ENCODE data around the gene MARK2.

The MARK2 gene

DNA sequence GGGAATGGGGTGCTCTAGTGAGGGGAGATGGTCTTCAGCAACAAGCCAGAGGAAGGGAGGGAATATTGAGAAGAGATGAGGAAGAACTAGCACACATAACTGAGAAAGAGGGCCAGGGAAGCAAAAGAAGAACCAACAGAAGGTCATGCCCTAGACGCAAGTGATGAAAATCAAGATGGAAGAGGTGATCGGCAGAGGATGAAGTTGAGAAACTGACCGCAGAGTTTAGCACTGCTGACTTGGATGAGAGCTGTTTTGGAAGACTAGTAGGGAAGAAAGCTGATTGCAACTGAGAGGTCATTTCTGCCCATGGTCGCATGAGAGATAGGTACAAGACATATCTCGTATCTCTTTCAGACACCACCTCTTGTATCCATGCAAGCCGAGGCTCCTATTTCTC lies 22.7 kb upstream of the MARK2 start:
- Mint-ChIP-seq H3K9me3 (no peaks in the 10 kb centered on the region), H3K4me3 (no peak overlapping the region), H3K36me3 (peaks cover 33 to 41% of the 10 kb centered on the region in 2 donors), H3K27ac (no peak overlapping the region), H3K4me1 (peaks cover 15 to 30% of the 10 kb centered on the region in 2 donors), H3K27me3 (no peaks in the 10 kb centered on the region)
- DNase-seq = no peak
- ATAC-seq (replicated peaks) = no peak

DNA sequence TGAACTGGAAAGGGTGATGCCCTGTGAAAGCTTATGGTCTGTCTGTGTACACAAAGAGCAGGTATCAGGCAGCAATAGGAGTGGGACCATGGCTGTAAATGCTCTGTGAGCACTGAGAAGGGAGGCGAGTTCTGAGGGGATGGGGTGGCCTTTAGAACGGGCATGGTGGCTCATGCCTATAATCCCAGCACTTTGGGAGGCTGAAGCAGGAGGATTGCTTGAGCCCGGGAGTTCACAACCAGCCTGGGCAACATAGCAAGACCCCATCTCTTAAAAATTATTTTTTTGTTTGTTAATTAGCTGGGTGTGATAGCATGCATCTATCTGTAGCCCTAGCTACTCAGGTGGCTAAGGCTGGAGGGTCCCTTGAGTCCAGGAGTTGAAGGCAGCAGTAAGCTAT lies 22.2 kb upstream of the MARK2 start:
- no peak for DNase-seq
- H3K4me1 Mint-ChIP-seq = peaks cover 15 to 30% of the 10 kb centered on the region in 2 donors
- H3K36me3 Mint-ChIP-seq = peaks cover 37 to 43% of the 10 kb centered on the region in 2 donors
- ATAC-seq (replicated peaks) = no peak
- no peak overlapping the region for H3K4me3 Mint-ChIP-seq
- no peaks in the 10 kb centered on the region for H3K9me3 Mint-ChIP-seq
- no peak overlapping the region for H3K27ac Mint-ChIP-seq
- H3K27me3 Mint-ChIP-seq = no peaks in the 10 kb centered on the region

DNA sequence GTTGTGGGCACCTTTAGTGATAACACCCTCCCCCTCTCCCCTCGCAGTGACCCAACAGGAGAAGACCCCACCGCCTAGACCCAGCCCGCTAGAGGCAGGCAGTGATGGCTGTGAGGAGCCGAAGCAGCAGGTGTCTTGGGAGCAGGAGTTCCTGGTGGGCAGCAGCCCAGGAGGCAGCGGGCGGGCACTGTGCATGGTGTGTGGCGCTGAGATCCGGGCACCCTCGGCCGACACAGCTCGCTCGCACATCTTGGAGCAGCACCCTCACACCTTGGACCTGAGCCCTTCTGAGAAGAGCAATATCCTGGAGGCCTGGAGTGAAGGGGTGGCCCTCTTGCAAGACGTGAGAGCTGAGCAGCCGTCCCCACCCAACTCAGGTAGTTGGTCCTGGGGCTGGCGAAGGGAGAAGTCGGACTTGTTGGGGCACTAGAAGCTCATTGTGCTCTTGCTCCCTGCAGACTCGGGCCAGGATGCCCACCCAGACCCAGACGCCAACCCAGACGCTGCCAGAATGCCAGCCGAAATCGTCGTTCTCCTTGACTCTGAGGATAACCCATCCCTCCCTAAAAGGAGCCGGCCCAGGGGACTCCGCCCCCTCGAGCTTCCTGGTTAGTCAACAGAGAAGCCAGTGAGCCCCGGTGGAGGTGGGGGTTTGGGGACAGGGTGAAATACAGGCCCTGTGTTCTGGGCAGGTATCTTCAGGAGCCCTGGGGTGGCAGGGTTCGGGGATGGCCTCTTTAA lies 21.0 kb upstream of the MARK2 start:
- no peak overlapping the region for H3K27ac Mint-ChIP-seq
- no peaks in the 10 kb centered on the region for H3K27me3 Mint-ChIP-seq
- H3K4me3 Mint-ChIP-seq = no peak overlapping the region
- H3K36me3 Mint-ChIP-seq = peaks cover 43 to 51% of the 10 kb centered on the region in 2 donors
- no peaks in the 10 kb centered on the region for H3K9me3 Mint-ChIP-seq
- DNase-seq (no peak), ATAC-seq (replicated peaks) (no peak)
- H3K4me1 Mint-ChIP-seq = peaks cover 14 to 23% of the 10 kb centered on the region in 2 donors

DNA sequence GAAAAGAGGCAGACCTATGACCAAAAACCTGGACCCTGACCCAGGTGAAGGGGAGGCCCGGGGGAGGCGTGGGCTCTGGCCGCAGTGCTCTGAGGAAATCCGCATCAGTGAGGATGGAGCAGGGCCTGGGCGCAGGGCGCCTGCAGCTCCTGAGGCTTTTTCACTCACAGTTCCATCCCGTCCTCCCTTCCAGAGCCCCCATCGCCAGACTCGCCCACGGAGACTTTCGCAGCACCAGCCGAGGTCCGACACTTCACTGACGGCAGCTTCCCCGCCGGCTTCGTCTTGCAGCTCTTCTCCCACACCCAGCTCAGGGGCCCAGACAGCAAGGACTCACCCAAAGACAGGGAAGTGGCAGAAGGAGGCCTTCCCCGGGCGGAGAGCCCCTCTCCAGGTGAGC lies 20.3 kb upstream of the MARK2 start:
- H3K4me3 Mint-ChIP-seq = no peak overlapping the region
- H3K4me1 Mint-ChIP-seq = peaks cover 14 to 23% of the 10 kb centered on the region in 2 donors
- H3K9me3 Mint-ChIP-seq = no peaks in the 10 kb centered on the region
- DNase-seq (no peak), ATAC-seq (replicated peaks) (no peak)
- H3K36me3 Mint-ChIP-seq = peaks cover 46 to 57% of the 10 kb centered on the region in 2 donors
- H3K27me3 Mint-ChIP-seq = no peaks in the 10 kb centered on the region
- peak overlapping the region; percentile 31 for H3K27ac Mint-ChIP-seq

DNA sequence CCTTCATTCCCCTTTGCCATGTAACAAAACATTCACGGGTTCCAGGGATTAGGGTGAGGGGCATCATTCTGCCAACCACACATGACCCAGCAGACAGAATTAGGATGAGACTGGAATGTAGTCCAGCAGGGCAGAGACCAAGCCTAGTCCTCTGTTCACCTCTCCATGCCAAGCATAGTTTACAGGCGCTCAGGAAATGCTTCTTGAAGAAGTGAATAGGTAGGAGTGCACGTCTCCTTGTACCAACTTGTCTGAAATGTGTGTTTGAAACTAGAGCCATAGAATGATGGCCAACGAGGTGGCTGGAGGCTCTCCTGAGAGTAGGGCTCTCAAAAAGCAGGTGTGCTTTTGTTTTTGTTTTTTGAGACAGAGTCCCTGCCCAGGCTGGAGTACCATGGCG lies 17.5 kb upstream of the MARK2 start:
- Mint-ChIP-seq H3K9me3 (no peaks in the 10 kb centered on the region), H3K27ac (no peak overlapping the region), H3K36me3 (peaks cover 49 to 65% of the 10 kb centered on the region in 2 donors)

DNA sequence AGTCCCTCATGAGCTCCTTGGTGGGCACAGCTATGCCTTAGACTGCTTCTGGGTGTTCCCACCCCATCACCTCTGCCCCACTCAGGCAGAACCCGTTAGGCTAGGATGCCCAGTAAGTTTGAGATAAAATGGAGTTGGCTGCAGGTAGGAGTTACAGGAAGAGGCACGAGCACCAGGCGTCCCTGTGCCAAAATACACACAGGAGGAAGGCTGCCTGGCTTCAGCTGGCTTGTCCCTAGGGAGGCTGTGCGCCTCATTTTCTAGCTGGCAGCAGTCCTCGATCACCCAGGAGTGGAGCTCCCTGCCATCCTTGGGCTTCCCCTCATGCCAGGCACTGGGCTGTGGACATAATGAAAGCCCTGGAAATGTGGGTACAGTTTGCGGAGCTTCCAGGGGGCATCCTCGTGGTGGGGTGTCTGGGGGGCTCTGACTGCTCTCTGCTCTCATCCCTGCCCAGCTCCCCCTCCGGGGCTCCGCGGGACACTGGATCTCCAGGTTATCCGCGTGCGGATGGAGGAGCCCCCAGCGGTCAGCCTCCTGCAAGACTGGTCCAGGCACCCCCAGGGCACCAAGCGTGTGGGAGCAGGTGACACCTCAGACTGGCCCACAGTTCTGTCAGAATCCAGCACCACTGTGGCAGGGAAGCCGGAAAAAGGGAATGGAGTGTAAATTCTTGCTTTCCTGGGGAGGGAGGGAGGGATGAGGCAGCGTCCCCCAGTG lies 12.3 kb upstream of the MARK2 start:
- Mint-ChIP-seq H3K4me3 (no peak overlapping the region), H3K9me3 (no peaks in the 10 kb centered on the region), H3K4me1 (no peaks in the 10 kb centered on the region), H3K27me3 (no peaks in the 10 kb centered on the region), H3K27ac (no peak overlapping the region), H3K36me3 (peaks cover 32 to 53% of the 10 kb centered on the region in 2 donors)
- ATAC-seq (replicated peaks) (no peak), DNase-seq (no peak)

More for the DNA sequence above, 17.5 kb upstream of the MARK2 start:
- no peak for ATAC-seq (replicated peaks)
- Mint-ChIP-seq H3K4me3 (no peak overlapping the region), H3K27me3 (no peaks in the 10 kb centered on the region), H3K4me1 (peaks cover 0 to 2% of the 10 kb centered on the region in 2 donors)
- DNase-seq = no peak

DNA sequence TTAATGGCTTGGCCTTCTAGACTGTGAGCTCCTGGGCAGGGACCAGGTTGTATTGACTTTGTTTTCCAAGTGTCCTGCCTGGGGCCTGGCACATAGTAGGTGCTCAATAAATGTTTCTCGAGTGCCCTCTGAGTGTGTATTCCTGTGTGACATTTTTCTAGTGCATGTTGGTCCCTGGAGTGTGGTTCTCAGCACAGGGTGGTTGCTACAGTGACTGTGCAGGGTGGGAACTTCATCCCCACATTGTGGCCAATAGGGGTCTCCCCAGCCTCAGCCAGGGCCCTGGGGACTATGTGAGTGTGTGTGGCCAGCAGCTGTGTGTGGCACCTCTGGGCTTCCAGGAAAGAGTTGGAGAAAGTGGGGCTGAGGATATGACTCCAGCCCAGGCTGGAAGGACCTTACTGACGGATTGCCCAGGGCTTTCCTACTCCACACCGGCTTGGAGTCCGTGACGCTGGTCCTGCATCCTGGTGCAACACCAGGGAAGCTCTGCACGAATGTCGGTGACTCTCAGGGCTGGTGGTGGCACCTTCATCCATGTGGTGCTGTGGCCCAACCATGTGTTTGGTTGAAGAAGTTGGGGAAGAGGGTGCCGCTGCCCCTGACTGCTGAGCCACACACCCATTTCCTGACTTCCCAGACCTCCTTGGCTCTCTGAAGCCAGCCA lies 9.0 kb upstream of the MARK2 start:
- ATAC-seq (replicated peaks) = peak; percentile 70 to 72
- H3K4me1 Mint-ChIP-seq = peaks cover 3 to 13% of the 10 kb centered on the region in 2 donors
- no peak overlapping the region for H3K4me3 Mint-ChIP-seq
- peaks cover 15 to 30% of the 10 kb centered on the region in 2 donors for H3K36me3 Mint-ChIP-seq
- H3K27me3 Mint-ChIP-seq = no peaks in the 10 kb centered on the region
- H3K27ac Mint-ChIP-seq = peak overlapping the region; percentile 62
- no peaks in the 10 kb centered on the region for H3K9me3 Mint-ChIP-seq
- DNase-seq = no peak

DNA sequence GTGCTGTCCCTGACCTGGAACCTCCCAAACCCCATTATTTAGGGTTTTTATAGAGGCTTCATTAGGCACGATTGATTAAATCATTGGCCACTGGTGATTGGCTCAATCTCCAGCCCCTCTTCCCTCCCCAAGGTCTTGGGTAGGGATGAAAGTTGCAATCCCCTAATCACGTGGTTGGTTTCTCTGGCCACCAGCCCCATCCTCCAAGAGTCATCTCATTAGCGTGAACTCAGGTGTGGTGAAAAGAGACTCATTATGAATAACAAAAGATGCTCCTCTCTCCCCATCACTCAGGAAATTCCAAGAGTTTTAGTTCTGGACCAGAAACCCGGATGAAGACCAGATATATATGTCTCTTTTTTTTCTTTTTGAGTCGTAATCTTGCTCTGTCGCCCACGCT lies 7.6 kb upstream of the MARK2 start:
- ATAC-seq (replicated peaks) (no peak), DNase-seq (no peak)
- Mint-ChIP-seq H3K4me3 (no peak overlapping the region), H3K36me3 (peaks cover 13 to 27% of the 10 kb centered on the region in 2 donors), H3K4me1 (peaks cover 10 to 17% of the 10 kb centered on the region in 2 donors), H3K27ac (no peak overlapping the region), H3K9me3 (no peaks in the 10 kb centered on the region), H3K27me3 (no peaks in the 10 kb centered on the region)

DNA sequence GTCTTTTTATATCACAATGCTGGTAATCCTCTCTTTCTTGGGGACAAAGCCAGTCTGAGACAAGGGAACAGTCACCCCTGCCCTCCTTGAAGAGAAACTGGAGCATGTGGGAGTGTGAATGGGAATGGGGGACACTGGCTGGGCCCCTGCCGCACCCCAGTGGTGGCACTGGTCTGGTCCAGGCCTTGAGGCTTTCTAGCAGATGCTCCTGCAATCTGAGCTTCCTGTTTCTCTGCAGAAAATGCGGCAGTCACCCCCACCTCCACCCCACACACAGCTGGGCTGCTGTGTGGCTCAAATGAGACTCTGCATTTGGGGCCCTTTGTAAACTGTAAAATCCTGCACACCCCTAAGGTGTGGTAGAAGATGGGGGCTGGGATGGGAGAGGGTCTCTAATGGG lies 6.6 kb upstream of the MARK2 start:
- no peak overlapping the region for H3K4me3 Mint-ChIP-seq
- DNase-seq = no peak
- no peak overlapping the region for H3K27ac Mint-ChIP-seq
- no peaks in the 10 kb centered on the region for H3K9me3 Mint-ChIP-seq
- ATAC-seq (replicated peaks) = no peak
- H3K36me3 Mint-ChIP-seq = peaks cover 15 to 23% of the 10 kb centered on the region in 2 donors
- H3K4me1 Mint-ChIP-seq = peaks cover 15 to 26% of the 10 kb centered on the region in 2 donors
- no peaks in the 10 kb centered on the region for H3K27me3 Mint-ChIP-seq

DNA sequence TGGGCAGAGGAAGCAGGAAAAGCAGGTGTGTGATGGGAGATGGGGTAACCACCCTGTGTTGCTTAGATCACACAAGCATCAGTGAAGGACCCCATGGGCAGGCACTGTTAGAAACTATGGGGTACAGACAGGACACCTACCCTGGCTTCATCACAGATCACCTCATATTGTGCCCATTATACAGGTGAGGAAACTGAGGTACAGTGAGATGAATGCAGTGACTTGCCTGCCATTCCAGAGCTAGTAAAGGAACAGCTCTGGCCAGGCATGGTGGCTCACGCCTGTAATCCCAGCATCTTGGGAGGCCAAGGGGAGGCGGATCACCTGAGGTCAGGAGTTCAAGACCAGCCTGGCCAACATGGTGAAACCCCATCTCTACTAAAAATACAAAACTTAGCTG lies 5.9 kb upstream of the MARK2 start:
- H3K4me3 Mint-ChIP-seq = no peak overlapping the region
- DNase-seq (no peak), ATAC-seq (replicated peaks) (no peak)
- H3K27me3 Mint-ChIP-seq = no peaks in the 10 kb centered on the region
- H3K4me1 Mint-ChIP-seq = peaks cover 22 to 33% of the 10 kb centered on the region in 2 donors
- peaks cover 13 to 19% of the 10 kb centered on the region in 2 donors for H3K36me3 Mint-ChIP-seq
- peak overlapping the region; percentile 52 for H3K27ac Mint-ChIP-seq
- H3K9me3 Mint-ChIP-seq = no peaks in the 10 kb centered on the region

DNA sequence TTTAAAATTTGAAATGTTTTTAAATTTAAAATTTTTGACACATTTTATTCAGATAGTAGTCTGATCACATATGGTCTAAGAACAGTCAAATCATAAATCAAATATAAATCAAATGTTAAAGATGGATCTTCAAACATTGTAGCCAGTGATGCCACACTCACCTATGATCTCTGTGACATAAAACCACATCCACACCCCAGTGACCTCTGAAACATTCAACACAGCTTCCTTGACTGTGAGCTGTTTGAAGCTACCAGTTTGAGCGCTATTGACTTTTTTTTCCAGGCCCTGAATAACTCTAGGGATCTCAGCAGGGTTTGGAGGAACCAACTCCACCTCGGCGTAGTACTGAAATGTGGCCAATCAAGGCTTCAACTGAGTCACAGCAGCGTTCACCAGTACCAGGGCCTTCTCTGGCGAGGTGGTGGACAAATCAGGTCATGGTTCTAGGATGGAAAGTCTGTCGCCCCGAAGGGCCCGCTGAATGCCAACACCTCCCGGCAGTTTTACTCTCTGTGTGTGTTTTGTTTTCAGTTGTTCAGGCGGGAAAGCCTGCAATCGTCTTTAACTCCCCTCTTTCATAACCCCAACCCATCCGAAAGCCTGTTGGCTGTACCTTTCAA lies 4.3 kb upstream of the MARK2 start:
- no peak overlapping the region for H3K4me3 Mint-ChIP-seq
- H3K27ac Mint-ChIP-seq = no peak overlapping the region
- H3K27me3 Mint-ChIP-seq = no peaks in the 10 kb centered on the region
- ATAC-seq (replicated peaks) = no peak
- no peaks in the 10 kb centered on the region for H3K9me3 Mint-ChIP-seq
- peaks cover 24 to 37% of the 10 kb centered on the region in 2 donors for H3K4me1 Mint-ChIP-seq
- DNase-seq = no peak
- H3K36me3 Mint-ChIP-seq = peaks cover 16 to 18% of the 10 kb centered on the region in 2 donors

DNA sequence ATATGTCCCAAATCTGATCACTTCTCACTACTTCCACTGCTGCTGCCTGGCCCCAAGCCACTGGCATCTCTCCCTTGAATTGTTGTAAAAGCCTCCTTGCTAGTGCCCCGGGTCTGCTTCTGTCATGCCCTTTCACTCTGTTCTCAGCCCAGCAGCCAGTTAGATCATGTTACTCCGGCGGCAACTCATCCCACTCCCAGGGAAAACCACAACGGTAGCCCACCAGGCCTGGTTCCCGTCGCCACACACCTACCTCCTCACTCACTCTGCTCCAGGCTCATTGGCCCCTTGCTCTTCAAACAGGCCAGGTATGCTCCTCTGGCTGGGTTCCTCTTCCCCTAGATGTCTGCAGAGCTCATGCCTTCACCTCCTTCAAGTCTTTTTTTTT lies 3.8 kb upstream of the MARK2 start:
- no peak for DNase-seq
- Mint-ChIP-seq H3K4me3 (no peak overlapping the region), H3K4me1 (peaks cover 25 to 42% of the 10 kb centered on the region in 2 donors), H3K27me3 (no peaks in the 10 kb centered on the region), H3K27ac (peak overlapping the region; percentile 79), H3K9me3 (no peaks in the 10 kb centered on the region), H3K36me3 (peaks cover 18 to 19% of the 10 kb centered on the region in 2 donors)
- ATAC-seq (replicated peaks) = no peak

DNA sequence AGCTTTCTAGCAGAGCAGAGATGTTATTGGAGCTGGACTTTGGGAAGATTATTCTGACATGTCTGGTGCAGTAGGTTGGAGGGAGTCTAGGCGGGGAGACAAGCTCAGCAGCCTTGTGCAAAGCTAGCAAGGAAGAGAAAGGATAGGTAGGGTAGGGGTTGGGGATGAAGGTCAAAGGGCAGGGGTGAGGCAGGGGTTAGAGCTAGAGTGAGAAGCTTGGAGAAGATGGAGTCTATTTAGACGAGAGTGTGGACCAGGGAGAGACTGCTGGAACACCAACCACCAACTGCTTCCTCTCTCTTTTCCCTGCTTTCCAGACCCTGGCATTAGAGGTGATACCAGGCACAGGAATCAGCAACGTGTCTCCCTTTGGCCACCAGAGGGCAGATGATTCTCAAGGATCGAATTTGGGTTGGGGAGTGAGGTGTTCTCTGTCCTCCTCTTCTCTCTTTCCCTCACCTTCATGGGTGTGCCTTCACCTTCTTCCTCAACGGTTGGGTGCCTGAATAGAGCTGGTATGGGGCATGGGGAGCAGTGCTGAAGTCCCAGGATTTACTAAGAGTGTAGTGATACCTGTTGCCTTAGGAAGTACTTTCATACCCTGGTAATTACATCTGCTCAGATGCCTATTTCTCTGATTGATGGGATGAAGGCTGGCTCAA lies 1.8 kb upstream of the MARK2 start:
- Mint-ChIP-seq H3K27me3 (no peaks in the 10 kb centered on the region), H3K4me3 (peak overlapping the region; percentile 51 to 69), H3K27ac (peak overlapping the region; percentile 63), H3K4me1 (peaks cover 43 to 60% of the 10 kb centered on the region in 2 donors), H3K36me3 (peaks cover 24 to 29% of the 10 kb centered on the region in 2 donors), H3K9me3 (no peaks in the 10 kb centered on the region)
- ATAC-seq (replicated peaks) (no peak), DNase-seq (peak; percentile 41)

DNA sequence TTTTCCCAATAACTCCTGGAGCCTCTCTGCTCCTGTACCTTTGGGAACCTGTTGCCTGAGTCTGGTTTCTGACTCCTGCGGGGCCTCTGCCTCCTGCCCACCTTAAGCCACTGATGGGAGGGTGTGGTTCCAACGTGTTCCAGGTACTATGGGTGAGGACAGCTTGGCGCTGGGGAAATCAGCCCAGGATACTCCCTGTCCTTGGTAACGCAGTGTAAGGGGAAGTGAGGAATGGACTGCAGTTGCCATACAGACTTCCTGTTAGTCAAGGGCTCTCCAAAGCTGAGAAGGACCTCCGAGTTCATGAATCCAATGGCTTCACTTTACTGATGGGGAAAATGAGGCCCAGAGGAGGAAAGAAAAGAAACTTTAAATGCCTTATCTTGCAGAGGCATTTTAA lies 1.2 kb upstream of the MARK2 start:
- Mint-ChIP-seq H3K9me3 (no peaks in the 10 kb centered on the region), H3K27ac (peak overlapping the region; percentile 94), H3K36me3 (peaks cover 24 to 31% of the 10 kb centered on the region in 2 donors), H3K27me3 (no peaks in the 10 kb centered on the region), H3K4me3 (peak overlapping the region; percentile 88 to 91), H3K4me1 (peaks cover 43 to 60% of the 10 kb centered on the region in 2 donors)
- ATAC-seq (replicated peaks) (no peak), DNase-seq (no peak)

All from stimulated activated naive B cell treated with anti-CD40 and anti-IgM and Interleukin-4, amounts not matched to agents 10 μg/mL and 1 μg/mL and 100 μg/mL, for 72 hours (primary cell).